Subcutaneous abdominal adipose tissue (tissue), 5 donors: ENCODE data around the gene TNFRSF8.

Experiments used
- H3K27ac ChIP-seq: one replicate; pipeline ENCODE4 v1.7.0; 2013; ENCODE audit warnings: low read depth, mild to moderate bottlenecking, inconsistent platforms, low read length, moderate library complexity
- H3K27me3 ChIP-seq, 5 donors: one replicate each; pipeline ENCODE4 v1.7.0; 2013; ENCODE audit warnings: low read length in 5 of 5, inconsistent platforms in 1 of 5; ENCODE audit not compliant: control insufficient read depth in 5 of 5, insufficient read depth in 4 of 5
- H3K36me3 ChIP-seq, 5 donors: one replicate each; pipeline ENCODE4 v1.7.0; 2013; ENCODE audit warnings: low read length in 5 of 5; ENCODE audit not compliant: control insufficient read depth in 5 of 5, insufficient read depth in 5 of 5
- H3K4me1 ChIP-seq, 5 donors: one replicate each; pipeline ENCODE4 v1.7.0; 2013; ENCODE audit warnings: low read length in 5 of 5, mild to moderate bottlenecking in 3 of 5, moderate library complexity in 1 of 5; ENCODE audit not compliant: control insufficient read depth in 5 of 5, insufficient read depth in 5 of 5
- H3K4me3 ChIP-seq, 5 donors: one replicate each; pipeline ENCODE4 v1.7.0; 2013; ENCODE audit warnings: low read length in 5 of 5, low read depth in 1 of 5
- H3K9ac ChIP-seq, 5 donors: one replicate each; pipeline ENCODE4 v1.7.0; 2013; ENCODE audit warnings: low read length in 5 of 5, mild to moderate bottlenecking in 4 of 5, moderate library complexity in 3 of 5
- H3K9me3 ChIP-seq, 5 donors: one replicate each; pipeline ENCODE4 v1.7.0; 2013; ENCODE audit warnings: low read length in 5 of 5; ENCODE audit not compliant: control insufficient read depth in 5 of 5
- donor health status: healthy.
- donor health status: healthy.
- donor health status: healthy.
- donor health status: healthy.
- donor health status: healthy.

Gene TNFRSF8

GRCh38 chr1:12151465-12151864 lies 88.4 kb downstream of the TNFRSF8 start:
- Histone ChIP-seq H3K27me3 (peaks cover 0 to 7% (median 0%) of the 10 kb centered on the region in 5 donors), H3K9ac (no peak overlapping the region), H3K9me3 (peaks cover 0 to 7% (median 5%) of the 10 kb centered on the region in 5 donors), H3K36me3 (no peaks in the 10 kb centered on the region), H3K27ac (no peak overlapping the region), H3K4me1 (peaks cover 3 to 67% (median 39%) of the 10 kb centered on the region in 5 donors), H3K4me3 (no peak overlapping the region)

DNA sequence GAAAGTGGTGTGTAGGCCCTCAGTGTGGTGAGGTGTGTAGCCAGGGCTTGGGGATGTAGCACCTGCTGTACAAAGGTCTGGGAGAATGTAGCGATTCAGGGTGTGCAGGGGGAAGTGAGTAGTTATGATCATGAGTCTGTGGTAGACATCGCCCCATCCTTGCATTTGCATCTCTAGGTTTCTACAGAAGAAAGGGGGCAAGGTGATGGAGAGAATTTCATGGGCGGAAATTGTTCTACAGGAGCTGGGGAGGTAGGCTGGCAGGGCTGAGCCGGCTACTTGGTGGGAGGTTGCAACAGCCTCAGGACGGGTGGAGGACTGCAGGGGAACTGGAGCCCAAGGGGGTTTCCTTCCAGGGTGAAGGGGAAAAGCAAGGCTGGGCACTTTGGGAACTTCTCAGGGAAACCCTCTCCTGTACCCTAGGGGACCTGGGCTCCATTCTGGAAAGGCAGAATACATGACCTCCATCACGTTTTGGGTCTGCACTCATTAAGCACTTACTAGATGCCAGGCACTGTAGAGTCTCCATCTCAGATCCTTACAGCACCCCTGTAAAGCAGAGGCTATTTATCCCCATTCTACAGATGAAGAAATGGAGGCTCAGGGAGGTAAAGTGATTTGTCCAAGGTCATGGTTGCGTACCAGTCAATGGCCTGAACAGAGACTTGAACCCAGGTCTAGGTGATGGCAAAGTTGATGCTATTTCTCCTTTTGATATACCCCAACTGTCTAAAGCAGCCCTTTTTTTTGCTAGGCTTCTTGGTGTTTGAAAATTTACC lies 89.2 kb downstream of the TNFRSF8 start:
- peaks cover 3 to 62% (median 35%) of the 10 kb centered on the region in 5 donors for H3K4me1 ChIP-seq
- no peak overlapping the region for H3K4me3 ChIP-seq
- peaks cover 0 to 7% (median 5%) of the 10 kb centered on the region in 5 donors for H3K9me3 ChIP-seq
- peaks cover 0 to 7% (median 0%) of the 10 kb centered on the region in 5 donors for H3K27me3 ChIP-seq
- peak overlapping the region in 4 of 5 donors; percentile 38 to 75 (median 46) for H3K9ac ChIP-seq
- no peaks in the 10 kb centered on the region for H3K36me3 ChIP-seq
- peak overlapping the region; percentile 80 for H3K27ac ChIP-seq

GRCh38 chr1:12153181-12153785 lies 90.2 kb downstream of the TNFRSF8 start:
- Histone ChIP-seq H3K27me3 (peaks cover 0 to 7% (median 0%) of the 10 kb centered on the region in 5 donors), H3K4me1 (peaks cover 2 to 59% (median 32%) of the 10 kb centered on the region in 5 donors), H3K27ac (peak overlapping the region; percentile 80)

DNA sequence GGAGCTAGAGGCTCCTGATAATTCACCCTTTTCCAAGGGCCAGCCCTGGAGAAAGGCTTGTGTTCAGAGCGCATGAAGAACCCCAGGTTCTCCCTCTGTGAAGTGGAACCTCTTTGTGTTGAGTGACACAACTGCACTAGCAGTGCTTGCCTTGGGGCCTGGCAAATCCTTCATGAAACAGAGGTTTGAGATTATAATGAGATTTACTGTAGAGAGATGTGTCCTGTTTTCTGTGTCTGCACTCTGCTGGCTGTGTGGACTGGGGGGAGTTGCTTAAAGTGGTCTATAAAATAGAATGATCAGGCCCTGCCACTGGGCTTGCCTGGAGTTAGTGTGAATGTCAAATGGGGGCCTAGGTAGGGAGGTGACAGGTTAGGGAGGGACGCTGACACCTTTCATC lies 92.2 kb downstream of the TNFRSF8 start:
- H3K4me3 ChIP-seq: no peak overlapping the region
- no peaks in the 10 kb centered on the region for H3K36me3 ChIP-seq
- H3K9me3 ChIP-seq: no peaks in the 10 kb centered on the region
- H3K9ac ChIP-seq: no peak overlapping the region
- H3K27ac ChIP-seq: no peak overlapping the region
- H3K4me1 ChIP-seq: peaks cover 0 to 51% (median 21%) of the 10 kb centered on the region in 5 donors
- peaks cover 0 to 7% (median 0%) of the 10 kb centered on the region in 5 donors for H3K27me3 ChIP-seq

More at GRCh38 chr1:12153181-12153785, 90.2 kb downstream of the TNFRSF8 start:
- no peaks in the 10 kb centered on the region for H3K36me3 ChIP-seq
- H3K9me3 ChIP-seq: peaks cover 0 to 7% (median 5%) of the 10 kb centered on the region in 5 donors
- peak overlapping the region in 3 of 5 donors; percentile 38 to 75 (median 53) for H3K9ac ChIP-seq
- no peak overlapping the region for H3K4me3 ChIP-seq

DNA sequence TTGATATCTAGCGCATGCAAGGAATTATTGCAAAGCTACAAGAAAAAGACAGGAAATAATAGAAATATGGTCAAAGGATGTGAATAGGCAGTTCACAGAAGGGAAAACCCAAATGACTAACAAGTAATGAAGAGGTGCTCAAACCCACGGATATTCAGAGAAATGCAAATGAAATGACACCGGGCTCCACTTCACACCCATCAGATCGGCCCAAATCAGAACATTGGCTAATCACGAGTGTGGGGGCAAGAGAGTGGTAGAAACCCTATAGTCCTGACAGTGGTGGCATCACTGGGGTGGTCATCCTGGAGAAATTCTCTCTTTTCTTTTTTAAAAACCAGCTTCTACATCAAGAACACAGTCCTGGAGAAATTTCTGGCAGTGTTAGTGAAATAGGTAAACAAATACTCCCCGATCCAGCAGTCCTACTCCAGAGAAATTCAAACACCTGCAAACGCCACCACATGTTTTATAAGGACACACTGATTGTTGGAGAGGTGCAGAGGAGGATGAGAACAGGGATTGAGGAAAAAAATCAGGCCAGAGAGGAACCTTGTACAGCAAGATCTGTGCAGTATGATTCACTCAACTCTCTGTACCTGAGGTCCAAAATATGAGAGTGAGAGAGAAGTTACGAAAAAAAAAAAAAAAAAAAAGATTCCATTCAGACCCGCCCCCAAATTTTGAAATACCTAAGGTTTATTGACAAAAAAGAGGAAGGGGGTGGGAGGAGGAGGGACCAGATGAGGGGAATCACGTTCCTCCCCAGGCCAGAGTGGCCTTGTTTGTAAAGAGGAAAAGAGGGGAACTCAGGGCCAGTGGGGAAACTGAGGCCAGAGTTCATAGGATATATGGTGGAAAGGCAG lies 94.5 kb downstream of the TNFRSF8 start:
- no peak overlapping the region for H3K27ac ChIP-seq
- H3K9ac ChIP-seq: no peak overlapping the region
- no peaks in the 10 kb centered on the region for H3K9me3 ChIP-seq

DNA sequence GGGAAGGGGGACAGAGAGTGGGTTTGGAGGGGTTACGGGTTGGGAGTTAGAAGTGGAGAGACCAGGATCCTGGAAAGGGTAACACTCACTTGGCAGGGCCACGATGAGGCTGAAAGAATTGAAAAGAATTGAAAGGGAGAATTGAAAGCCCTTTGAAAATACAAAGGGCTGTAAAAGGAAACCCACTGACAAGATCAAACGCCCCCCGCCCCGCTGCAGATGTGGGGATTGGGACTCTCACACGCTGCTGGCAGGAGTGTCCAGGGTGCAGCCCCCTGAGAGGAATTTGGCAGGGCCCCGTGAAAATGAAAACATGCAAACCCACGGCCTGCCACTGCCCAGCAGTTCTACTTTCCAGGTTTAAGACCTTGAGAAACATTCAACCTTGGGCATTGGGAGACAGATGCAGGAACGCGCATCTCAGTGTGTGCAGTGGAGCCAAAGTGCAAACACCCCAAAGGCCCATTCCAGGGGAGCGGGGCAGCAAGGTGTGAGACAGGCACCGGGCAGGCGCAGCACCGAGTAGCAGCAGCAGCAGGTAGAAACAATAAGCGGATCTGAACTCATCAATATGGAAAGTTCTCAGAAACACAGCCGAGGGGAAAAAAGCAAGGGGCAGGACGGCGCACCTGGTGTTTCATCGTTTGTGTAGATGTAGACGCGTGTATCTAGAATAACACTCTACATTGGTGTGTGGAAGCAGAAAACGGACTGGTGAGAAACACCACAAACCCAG lies 95.4 kb downstream of the TNFRSF8 start:
- H3K36me3 ChIP-seq: no peaks in the 10 kb centered on the region
- H3K27me3 ChIP-seq: peaks cover 0 to 7% (median 0%) of the 10 kb centered on the region in 5 donors
- H3K4me1 ChIP-seq: peaks cover 9 to 50% (median 22%) of the 10 kb centered on the region in 5 donors
- H3K4me3 ChIP-seq: no peak overlapping the region
- H3K9ac ChIP-seq: no peak overlapping the region
- no peak overlapping the region for H3K27ac ChIP-seq
- H3K9me3 ChIP-seq: no peaks in the 10 kb centered on the region

More for the DNA sequence above, 94.5 kb downstream of the TNFRSF8 start:
- Histone ChIP-seq H3K4me3 (no peak overlapping the region), H3K36me3 (no peaks in the 10 kb centered on the region), H3K4me1 (peaks cover 13 to 50% (median 29%) of the 10 kb centered on the region in 5 donors), H3K27me3 (peaks cover 0 to 7% (median 0%) of the 10 kb centered on the region in 5 donors)

GRCh38 chr1:12159816-12160215 lies 96.7 kb downstream of the TNFRSF8 start:
- Histone ChIP-seq H3K4me1 (peaks cover 9 to 54% (median 24%) of the 10 kb centered on the region in 5 donors), H3K27ac (no peak overlapping the region), H3K27me3 (peaks cover 0 to 7% (median 0%) of the 10 kb centered on the region in 5 donors), H3K9me3 (no peaks in the 10 kb centered on the region), H3K9ac (no peak overlapping the region), H3K4me3 (no peak overlapping the region), H3K36me3 (no peaks in the 10 kb centered on the region)

- no peaks in the 10 kb centered on the region for H3K9me3 ChIP-seq
- H3K27me3 ChIP-seq: no peaks in the 10 kb centered on the region
- no peaks in the 10 kb centered on the region for H3K36me3 ChIP-seq
- H3K4me1 ChIP-seq: peaks cover 9 to 62% (median 24%) of the 10 kb centered on the region in 5 donors
- H3K4me3 ChIP-seq: no peak overlapping the region
- peak overlapping the region; percentile 80 for H3K27ac ChIP-seq
- peak overlapping the region in 1 of 5 donors; percentile 51 for H3K9ac ChIP-seq
Measured at GRCh38 chr1:12161324-12161661, 98.2 kb downstream of the TNFRSF8 start.
